GM21528 (cell line): ENCODE results near the gene SATB1.

Source experiments
- ATAC-seq: cut with Tn5 transposase; IDR thresholded peaks from one replicate; pipeline ENCODE4 v1.9.1; 2021; ENCODE audit warnings: mild to moderate bottlenecking, moderate library complexity; ENCODE audit not compliant: unreplicated experiment, low FRiP score

SATB1 gene

GRCh38 chr3:18402239-18402799 lies 22.8 kb downstream of the SATB1 start:
- ATAC-seq, result no peak

GRCh38 chr3:18401300-18401961 lies 23.7 kb downstream of the SATB1 start:
- ATAC-seq, result no peak

GRCh38 chr3:18398448-18398847 lies 26.7 kb downstream of the SATB1 start:
- ATAC-seq, result no peak

DNA sequence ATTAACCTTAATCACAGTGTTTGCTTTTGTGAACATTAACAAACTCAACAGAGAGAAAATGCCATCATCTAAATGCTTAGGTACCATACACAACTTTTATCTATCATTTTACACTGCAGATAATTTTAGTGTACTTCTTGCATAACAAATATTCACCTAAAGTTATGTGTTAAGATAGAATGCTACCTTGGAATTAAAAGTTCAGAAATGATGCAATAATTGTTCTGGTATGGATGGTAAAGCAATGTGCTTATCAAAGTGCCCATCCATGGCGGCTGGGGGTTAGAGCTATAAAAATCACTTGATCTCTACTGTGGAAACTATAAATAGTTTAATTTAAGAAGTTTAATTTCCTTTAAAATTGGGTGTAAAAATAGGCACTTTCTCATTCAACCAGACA lies 28.7 kb downstream of the SATB1 start:
- ATAC-seq, result no peak

- no peak for ATAC-seq
These were observed 30.6 kb downstream of the SATB1 start for GRCh38 chr3:18394384-18394995.

GRCh38 chr3:18393906-18394305 lies 31.2 kb downstream of the SATB1 start:
- ATAC-seq, result no peak

DNA sequence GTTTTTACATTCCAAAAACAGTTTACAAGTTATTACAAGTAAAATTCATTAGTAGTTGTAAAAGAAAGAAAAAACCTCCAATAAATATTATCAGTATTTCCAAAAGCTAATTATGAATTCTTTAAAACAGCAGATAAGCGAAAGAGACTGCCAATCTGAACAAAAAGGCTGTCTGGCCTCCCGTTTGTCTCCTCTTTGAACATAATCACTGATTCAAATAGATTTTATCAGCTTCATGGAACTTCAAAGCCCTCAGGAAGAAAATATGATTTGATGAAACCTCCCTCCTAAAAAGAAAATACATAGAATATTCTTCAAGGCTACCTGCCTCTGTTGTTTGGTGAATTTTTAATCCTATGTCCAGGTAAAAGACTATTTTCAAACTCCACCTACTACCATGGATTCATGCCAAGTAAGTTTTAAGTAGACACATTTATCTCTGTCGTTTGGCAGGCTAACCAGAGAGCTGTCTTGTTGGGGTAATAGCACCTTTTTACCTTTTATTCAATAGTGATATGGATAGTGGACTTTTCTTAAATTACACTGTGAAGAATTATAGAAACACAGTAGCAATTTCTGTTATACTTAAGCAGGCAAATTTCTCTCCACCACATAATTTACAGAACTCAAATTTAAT lies 35.0 kb downstream of the SATB1 start:
- no peak for ATAC-seq

- no peak for ATAC-seq
These were observed 35.9 kb downstream of the SATB1 start for GRCh38 chr3:18389108-18389733.

DNA sequence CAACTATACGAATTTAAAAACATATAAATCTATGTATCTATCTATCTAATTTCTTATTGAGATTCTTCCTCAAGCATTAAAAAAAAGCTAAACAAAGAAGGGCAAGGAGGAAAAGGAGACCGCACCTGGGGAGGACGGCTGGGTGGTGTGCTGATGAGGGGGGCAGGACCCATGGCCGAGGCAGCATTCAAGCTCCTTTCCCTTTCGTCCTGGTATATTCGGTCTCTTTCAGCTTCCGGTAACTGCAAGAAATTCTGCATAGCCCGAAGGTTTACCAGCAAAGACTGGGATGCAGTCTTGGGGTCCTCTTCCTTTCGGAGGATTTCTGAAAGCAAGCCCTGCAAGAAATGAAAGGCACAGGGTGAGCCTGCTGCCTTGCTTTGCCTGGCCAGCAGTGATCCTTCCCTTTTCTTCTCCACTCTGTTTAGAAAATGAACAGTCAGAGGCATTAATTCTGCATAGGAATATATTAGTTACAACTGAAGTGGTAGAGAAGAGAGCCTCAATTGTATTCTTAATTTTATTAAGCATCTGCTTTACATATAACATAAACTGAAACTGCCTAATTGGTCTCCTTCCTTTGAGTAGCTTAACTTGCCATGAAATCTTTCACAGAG lies 38.8 kb downstream of the SATB1 start:
- no peak for ATAC-seq

GRCh38 chr3:18385706-18386105 lies 39.4 kb downstream of the SATB1 start:
- ATAC-seq, result no peak

GRCh38 chr3:18382760-18383369 lies 42.3 kb downstream of the SATB1 start:
- no peak for ATAC-seq

DNA sequence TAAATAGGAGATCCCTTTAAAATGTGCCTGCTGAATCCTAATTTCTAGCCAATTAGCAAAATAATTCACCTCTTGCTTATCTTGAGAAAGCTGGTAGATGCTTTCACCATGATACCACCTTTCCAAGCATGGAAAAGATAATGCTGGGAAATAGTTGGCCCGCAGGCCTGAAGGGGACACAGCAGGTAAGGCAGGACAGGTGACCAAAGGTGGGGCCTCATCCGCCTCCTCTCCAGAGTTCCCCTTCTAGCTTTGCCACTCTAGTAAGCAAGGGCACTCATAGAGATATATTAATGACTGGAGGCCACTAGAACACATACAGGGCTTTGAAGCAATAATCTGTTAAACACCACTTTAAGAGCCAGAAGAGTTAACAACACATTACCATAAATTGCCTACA lies 45.5 kb downstream of the SATB1 start:
- ATAC-seq, result no peak

DNA sequence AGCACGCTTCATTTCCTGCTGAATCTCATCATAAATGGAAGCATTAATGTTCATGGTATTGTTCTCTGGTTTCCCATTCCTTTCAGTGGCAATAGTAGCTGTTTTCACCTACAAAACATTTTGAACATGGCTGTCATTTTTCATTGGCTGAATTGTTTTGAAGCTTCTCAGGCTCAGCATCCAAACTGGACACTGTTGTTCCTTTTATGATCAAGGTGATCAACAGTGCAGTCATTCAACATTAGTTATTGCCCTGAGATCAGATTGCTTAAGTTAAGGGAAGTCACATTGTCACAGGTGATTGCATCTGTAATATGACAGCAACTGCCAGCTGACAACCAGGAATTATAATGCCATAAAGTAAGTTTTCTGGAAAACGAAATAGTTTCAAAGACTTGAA lies 46.9 kb downstream of the SATB1 start:
- ATAC-seq, result no peak

DNA sequence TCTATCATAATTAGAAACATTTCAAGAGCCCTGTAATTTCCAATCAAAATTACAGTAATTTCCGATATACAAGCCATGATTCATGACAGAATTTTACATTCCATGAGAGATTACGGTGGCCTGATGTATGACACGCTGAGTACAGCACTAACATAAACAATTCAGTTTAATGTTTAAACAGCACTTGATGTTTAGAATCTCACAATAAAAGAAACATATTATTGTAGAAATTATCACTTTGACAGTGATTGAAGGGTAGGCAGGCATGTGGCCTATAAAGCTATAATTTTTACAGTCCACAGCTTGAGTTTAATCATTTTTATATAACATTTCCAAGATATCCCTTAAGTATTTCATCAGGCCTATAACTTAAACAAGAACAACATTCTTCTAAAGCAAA lies 48.5 kb downstream of the SATB1 start:
- ATAC-seq, result no peak

GRCh38 chr3:18372786-18373405 lies 52.2 kb downstream of the SATB1 start:
- ATAC-seq, result no peak

DNA sequence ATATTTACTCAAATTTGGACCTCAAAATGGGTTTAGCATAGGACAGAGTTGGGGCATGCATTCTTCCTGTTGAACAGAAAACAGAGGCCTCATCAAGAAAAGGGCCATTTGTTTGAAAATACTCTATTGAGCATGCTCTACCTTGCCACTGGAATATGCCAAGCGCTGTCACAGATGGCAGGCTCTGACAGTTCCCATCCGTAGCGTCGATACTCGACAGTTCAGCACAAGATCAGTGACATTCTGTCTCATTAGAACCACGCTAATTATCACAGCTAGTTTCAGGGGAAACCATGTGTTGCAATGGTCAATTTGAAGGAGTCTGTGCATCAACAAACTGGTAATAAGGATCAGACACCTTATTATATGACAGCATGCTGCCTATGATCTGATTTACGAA lies 54.5 kb downstream of the SATB1 start:
- ATAC-seq, result no peak

DNA sequence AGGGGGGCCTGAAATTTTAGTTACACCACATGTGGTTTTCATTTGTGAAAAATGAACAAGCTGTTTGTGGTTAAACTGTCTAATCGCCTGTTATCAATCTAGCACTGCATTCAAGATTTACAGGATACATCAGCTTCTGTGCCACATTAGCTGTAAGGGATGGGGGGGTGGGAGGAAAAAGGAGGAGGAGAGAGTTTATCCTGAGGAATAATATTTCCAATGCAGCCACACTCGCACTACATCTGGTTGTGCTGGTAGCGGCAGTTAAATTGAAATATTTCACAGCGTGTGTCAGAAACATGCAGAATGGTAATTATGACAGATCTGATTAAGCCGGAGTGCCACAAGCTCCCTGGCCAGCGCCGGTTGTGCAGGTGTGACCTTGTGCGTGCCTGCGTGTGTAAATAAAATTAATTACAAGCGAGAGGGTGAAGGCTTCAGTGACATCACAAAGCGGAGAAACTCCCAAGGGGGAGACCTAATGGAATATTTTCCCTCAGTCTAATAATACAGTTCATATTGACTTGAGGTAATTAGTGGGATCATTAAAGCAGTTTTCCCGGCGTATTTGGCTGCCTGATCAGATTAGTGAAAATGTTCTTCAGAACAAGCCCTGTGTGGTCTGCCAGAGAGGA lies 55.5 kb downstream of the SATB1 start:
- ATAC-seq, result no peak

- no peak for ATAC-seq
These were observed 58.9 kb downstream of the SATB1 start for GRCh38 chr3:18366258-18366657.

- no peak for ATAC-seq
These were observed 61.8 kb downstream of the SATB1 start for GRCh38 chr3:18363338-18363737.

- no peak for ATAC-seq
These were observed 67.4 kb downstream of the SATB1 start for GRCh38 chr3:18357747-18358146.
